Stimulated activated CD8-positive, alpha-beta memory T cell treated with anti-CD3 and anti-CD28 coated beads, Interleukin-2, amount 100 ng/mL, for 48 hours (primary cell): ENCODE results near the gene TGM3.
"Not testable (repeated sequence)": the region's sequence is repeated elsewhere in the genome, so short reads cannot be mapped to it uniquely, and the experiment has no call there.

ENCODE experiments used
- DNase-seq, 2 donors: peaks; one replicate each; pipeline ENCODE4 v3.0.0-alpha.2; 2020; ENCODE audit warnings: low read depth in 2 of 2

Gene TGM3

GRCh38 chr20:2295886-2296515, at the start of gene TGM3:
Gene TGM3, plus strand, starts transcription at chr20:2296001. Its CDS starts 63 bp downstream, at chr20:2296064.
- DNase-seq = no peak

- no peak for DNase-seq
These were observed 49.7 kb upstream of the TGM3 start for GRCh38 chr20:2246069-2246491.

- no peak for DNase-seq
These were observed 47.0 kb upstream of the TGM3 start for GRCh38 chr20:2248837-2249236.

GRCh38 chr20:2249935-2250334, 45.9 kb upstream of the TGM3 start:
- DNase-seq = no peak

GRCh38 chr20:2252419-2252997, 43.3 kb upstream of the TGM3 start:
- DNase-seq = no peak

GRCh38 chr20:2253256-2253655, 42.5 kb upstream of the TGM3 start:
- DNase-seq = no peak

GRCh38 chr20:2254333-2254732, 41.5 kb upstream of the TGM3 start:
- no peak for DNase-seq

GRCh38 chr20:2255926-2256531, 39.8 kb upstream of the TGM3 start:
- no peak for DNase-seq

GRCh38 chr20:2259731-2260130, 36.1 kb upstream of the TGM3 start:
- no peak for DNase-seq

GRCh38 chr20:2260250-2260649, 35.6 kb upstream of the TGM3 start:
- no peak for DNase-seq

- no peak for DNase-seq
These were observed 34.7 kb upstream of the TGM3 start for GRCh38 chr20:2261046-2261485.

- DNase-seq = no peak
These were observed 34.2 kb upstream of the TGM3 start for GRCh38 chr20:2261629-2262028.

GRCh38 chr20:2264118-2264517, 31.7 kb upstream of the TGM3 start:
- DNase-seq = no peak

- DNase-seq = not testable (repeated sequence)
These were observed 31.0 kb upstream of the TGM3 start for GRCh38 chr20:2264621-2265374.

GRCh38 chr20:2273634-2274302, 22.0 kb upstream of the TGM3 start:
- DNase-seq = no peak

- no peak for DNase-seq
These were observed 19.8 kb upstream of the TGM3 start for GRCh38 chr20:2276015-2276414.

GRCh38 chr20:2279253-2279779, 16.5 kb upstream of the TGM3 start:
- DNase-seq = no peak

- DNase-seq = no peak
These were observed 15.7 kb upstream of the TGM3 start for GRCh38 chr20:2280082-2280481.

GRCh38 chr20:2281563-2281962, 14.2 kb upstream of the TGM3 start:
- no peak for DNase-seq

- DNase-seq = no peak
These were observed 13.6 kb upstream of the TGM3 start for GRCh38 chr20:2282181-2282580.

- DNase-seq = no peak
These were observed 11.9 kb upstream of the TGM3 start for GRCh38 chr20:2283706-2284423.
